AG09309 (cell line): Measurements from ENCODE around the gene CLIP1.
"Not testable (repeated sequence)": the region's sequence is repeated elsewhere in the genome, so short reads cannot be mapped to it uniquely, and the experiment has no call there.

Source experiments
- DNase-seq: peaks from one replicate; pipeline ENCODE4 v3.0.0-alpha.2; 2010; ENCODE audit warnings: low read depth
- H3K4me3 ChIP-seq: 2 replicates; pipeline ENCODE4 v1.5.1; 2011; ENCODE audit warnings: mild to moderate bottlenecking, low read depth, low read length, moderate library complexity; ENCODE audit not compliant: control insufficient read depth
- CTCF ChIP-seq: IDR thresholded peaks from 2 replicates; pipeline ENCODE4 v1.5.1; 2011; ENCODE audit warnings: mild to moderate bottlenecking, low read depth, low read length, inconsistent platforms; ENCODE audit not compliant: insufficient read depth, control insufficient read depth; ENCODE audit errors: missing control alignments

The CLIP1 gene

GRCh38 chr12:122265476-122265875 is 157.0 kb downstream of the CLIP1 start:
- no peak for DNase-seq

GRCh38 chr12:122260735-122261134 is 161.7 kb downstream of the CLIP1 start:
- H3K4me3 ChIP-seq, DNase-seq: not testable (repeated sequence)

More at GRCh38 chr12:122265476-122265875, 157.0 kb downstream of the CLIP1 start:
- H3K4me3 ChIP-seq: peak overlapping the region; percentile 62
- no peak for TF ChIP-seq CTCF

DNA sequence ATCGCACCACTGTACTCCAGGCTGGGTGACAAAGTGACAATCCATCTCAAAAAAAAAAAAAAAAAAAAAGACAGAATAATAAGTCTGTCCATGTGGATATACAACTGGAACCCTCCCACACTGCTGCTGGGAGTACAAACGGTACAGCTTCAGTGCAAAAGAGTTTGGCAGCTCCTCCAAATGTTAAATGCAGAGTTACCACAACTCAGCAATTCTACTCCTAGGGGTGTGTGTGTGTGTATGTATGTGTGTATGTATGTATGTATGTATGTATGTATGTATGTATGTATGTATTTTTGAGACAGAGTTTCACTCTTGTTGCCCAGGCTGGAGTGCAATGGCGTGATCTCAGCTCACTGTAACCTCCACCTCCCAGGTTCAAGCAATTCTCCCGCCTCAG is 163.5 kb downstream of the CLIP1 start:
- H3K4me3 ChIP-seq, DNase-seq: not testable (repeated sequence)

DNA sequence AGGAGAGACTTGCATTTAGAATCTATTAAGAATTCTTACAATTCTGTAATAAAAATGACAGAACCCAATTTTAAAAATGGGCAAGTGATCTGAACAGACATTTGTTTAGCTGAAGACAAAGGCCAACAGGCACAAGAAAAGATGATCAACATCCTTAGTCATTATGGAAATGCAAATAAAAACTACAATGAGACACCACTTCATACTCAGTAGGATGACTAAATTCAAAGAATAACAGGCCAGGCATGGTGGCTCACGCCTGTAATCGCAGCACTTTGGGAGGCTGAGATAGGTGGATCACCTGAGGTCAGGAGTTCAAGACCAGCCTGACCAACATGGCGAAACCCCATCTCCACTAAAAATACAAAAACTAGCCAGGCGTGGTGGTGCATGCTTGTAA is 164.0 kb downstream of the CLIP1 start:
- not testable (repeated sequence) for DNase-seq, H3K4me3 ChIP-seq

DNA sequence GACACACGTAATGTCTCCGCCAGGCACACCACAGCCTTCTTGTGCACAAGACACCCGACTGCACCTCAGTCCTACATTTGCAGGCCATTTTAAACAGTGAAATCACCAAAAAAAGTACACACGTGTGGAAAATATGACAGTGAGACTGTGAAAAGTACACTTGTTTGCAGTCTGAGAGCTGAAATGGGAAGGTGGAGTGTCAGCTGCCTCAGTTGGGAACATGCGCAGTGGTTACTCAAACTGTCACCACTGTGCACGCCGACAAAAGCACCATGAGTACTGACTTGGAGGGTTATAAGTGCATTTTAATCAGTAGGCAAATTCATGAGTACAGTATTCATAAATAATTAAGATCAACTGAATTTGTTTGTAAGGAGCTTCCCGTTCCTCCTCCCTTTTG is 171.9 kb downstream of the CLIP1 start:
- no peak for TF ChIP-seq CTCF
- DNase-seq: no peak
- H3K4me3 ChIP-seq: no peak overlapping the region

DNA sequence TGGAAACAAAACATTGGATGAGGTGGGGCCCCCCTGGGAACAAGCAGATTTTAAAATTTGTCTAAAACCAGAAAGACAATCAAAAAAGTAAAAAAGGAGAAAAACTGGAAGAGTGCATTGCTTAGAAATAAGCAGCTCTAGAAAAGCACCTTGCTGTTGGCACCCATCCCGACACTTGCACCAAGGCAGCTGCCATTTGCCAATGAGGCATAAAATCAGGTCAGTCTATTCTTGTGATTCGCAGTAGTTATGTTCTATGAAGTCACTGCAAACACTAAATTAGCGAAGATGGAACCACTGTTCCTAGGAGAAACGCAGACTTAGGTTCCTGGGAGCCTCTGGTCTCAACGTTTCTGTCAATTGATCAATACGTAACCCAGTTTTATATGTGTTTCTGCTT is 172.4 kb downstream of the CLIP1 start:
- no peak for TF ChIP-seq CTCF
- no peak for DNase-seq
- H3K4me3 ChIP-seq: no peak overlapping the region

DNA sequence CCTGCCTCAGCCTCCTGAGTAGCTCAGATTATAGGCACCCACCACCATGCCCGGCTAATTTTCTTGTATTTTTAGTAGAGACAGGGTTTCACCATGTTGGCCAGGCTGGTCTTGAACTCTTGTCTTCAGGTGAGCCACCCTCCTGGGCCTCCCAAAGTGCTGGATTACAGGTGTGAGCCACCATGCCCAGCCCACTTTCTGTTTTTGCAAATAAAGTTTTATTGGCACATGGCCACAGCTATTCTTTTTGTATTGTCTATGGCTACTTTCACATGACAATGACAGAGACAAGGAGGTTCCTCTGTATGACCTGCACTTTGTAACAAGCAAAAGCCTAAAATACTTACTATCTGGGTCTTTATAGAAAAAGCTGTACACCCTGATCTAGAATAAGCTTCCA is 176.9 kb downstream of the CLIP1 start:
- H3K4me3 ChIP-seq: no peak overlapping the region
- no peak for DNase-seq
- TF ChIP-seq CTCF: no peak

- no peak for DNase-seq
- H3K4me3 ChIP-seq: no peak overlapping the region
- no peak for TF ChIP-seq CTCF
Observed at GRCh38 chr12:122244565-122245371, 177.7 kb downstream of the CLIP1 start.
